ENCODE results near the gene ZNF90. TPM values are rescaled to one million over a fixed set of nuclear protein-coding genes. Genes with fewer than 3 reads are reported as not detected.
"Not testable (repeated sequence)": the region's sequence is repeated elsewhere in the genome, so short reads cannot be mapped to it uniquely, and the experiment has no call there.

The ZNF90 gene
- total RNA-seq, 2 experiments from 2014 or later: 18.1 to 27.0 TPM

DNA sequence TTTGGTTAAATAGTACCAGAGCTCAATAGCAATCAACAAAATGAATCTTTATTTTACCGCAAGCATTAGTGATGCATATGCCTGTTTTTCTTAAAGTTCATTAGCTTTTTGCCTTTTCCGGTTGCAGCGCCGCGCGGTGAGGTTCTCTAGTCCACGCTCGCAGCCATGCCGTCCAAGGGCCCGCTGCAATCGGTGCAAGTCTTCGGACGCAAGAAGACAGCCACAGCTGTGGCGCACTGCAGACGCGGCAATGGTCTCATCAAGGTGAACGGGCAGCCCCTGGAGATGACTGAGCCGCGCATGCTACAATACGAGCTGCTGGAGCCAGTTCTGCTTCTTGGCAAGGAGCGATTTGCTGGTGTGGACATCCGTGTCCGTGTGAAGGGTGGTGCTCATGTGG, 47.1 kb downstream of the ZNF90 start:
- H3K36me3 ChIP-seq (ENCODE audit: insufficient read depth, low read length): peaks cover 75% of the 10 kb centered on the region
- H3K4me2 ChIP-seq (ENCODE audit: low read length): no peak overlapping the region
- BruUV-seq (replicated peaks): no TSS peak
- H3K9me3 ChIP-seq (ENCODE audit: low read length): peaks cover 47% of the 10 kb centered on the region
- ChIA-PET CTCF (ENCODE audit: unreplicated experiment) (no interaction called here), POLR2A (no interaction called here)
- H3K79me2 ChIP-seq (ENCODE audit: insufficient read depth, low read depth, low read length): no peaks in the 10 kb centered on the region
- no peaks in the 10 kb centered on the region for H4K20me1 ChIP-seq (ENCODE audit: insufficient read depth, low read length)
- DNase-seq (ENCODE audit: low spot score): no peak
- H3K9me2 ChIP-seq (ENCODE audit: insufficient read depth, low read length): no peaks in the 10 kb centered on the region
- H3K4me1 ChIP-seq (ENCODE audit: insufficient read depth, low read length, poor library complexity, severe bottlenecking): no peaks in the 10 kb centered on the region
- H3K4me3 ChIP-seq (ENCODE audit: low read depth, low read length, poor library complexity, severe bottlenecking): no peak overlapping the region
- H2AFZ ChIP-seq (ENCODE audit: low read length): no peak overlapping the region
- H3K27ac ChIP-seq (ENCODE audit: low read depth, low read length, poor library complexity, severe bottlenecking): no peak overlapping the region
- intact Hi-C loops (cut with micrococcal nuclease; ENCODE audit: unreplicated experiment): no loop called here
- TF ChIP-seq EZH2phosphoT487 (IDR thresholded peaks at IDR 0.05; ENCODE audit: borderline replicate concordance, low read depth, low read length) (no peak), CTCF (conservative IDR thresholded peaks at IDR 0.05; ENCODE audit: low read length) (no peak)

DNA sequence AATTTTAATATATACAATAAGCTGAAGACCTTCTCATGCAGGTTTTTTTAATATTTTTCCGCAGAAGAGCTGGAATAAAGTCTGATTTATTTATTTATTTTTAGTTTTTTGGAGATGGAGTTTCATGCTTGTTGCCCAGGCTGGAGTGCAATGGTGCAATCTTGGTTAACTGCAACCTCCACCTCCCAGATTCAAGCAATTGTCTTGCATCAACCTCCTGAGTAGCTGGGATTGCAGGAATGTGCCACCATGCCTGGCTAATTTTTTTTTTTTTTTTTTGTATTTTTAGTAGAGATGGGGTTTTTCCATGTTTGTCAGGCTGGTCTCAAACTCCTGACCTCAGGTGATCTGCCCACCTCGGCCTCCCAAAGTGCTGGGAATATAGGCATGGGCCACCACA, 55.1 kb downstream of the ZNF90 start:
- CTCF ChIA-PET (ENCODE audit: unreplicated experiment); H3K79me2 ChIP-seq (ENCODE audit: insufficient read depth, low read depth, low read length); H2AFZ ChIP-seq (ENCODE audit: low read length); H3K4me3 ChIP-seq (ENCODE audit: low read depth, low read length, poor library complexity, severe bottlenecking); H3K4me1 ChIP-seq (ENCODE audit: insufficient read depth, low read length, poor library complexity, severe bottlenecking); H3K27ac ChIP-seq (ENCODE audit: low read depth, low read length, poor library complexity, severe bottlenecking); POLR2A ChIA-PET; BruUV-seq (replicated peaks); H3K9me2 ChIP-seq (ENCODE audit: insufficient read depth, low read length); H3K4me2 ChIP-seq (ENCODE audit: low read length); DNase-seq (ENCODE audit: low spot score); intact Hi-C loops (cut with micrococcal nuclease; ENCODE audit: unreplicated experiment); H4K20me1 ChIP-seq (ENCODE audit: insufficient read depth, low read length); H3K9me3 ChIP-seq (ENCODE audit: low read length): not testable (repeated sequence)
- peaks cover 15% of the 10 kb centered on the region for H3K36me3 ChIP-seq (ENCODE audit: insufficient read depth, low read length)

- H3K27ac ChIP-seq (ENCODE audit: low read depth, low read length, poor library complexity, severe bottlenecking); DNase-seq (ENCODE audit: low spot score); intact Hi-C loops (cut with micrococcal nuclease; ENCODE audit: unreplicated experiment); H4K20me1 ChIP-seq (ENCODE audit: insufficient read depth, low read length); H3K4me2 ChIP-seq (ENCODE audit: low read length); CTCF ChIA-PET (ENCODE audit: unreplicated experiment); H3K9me3 ChIP-seq (ENCODE audit: low read length); H3K9me2 ChIP-seq (ENCODE audit: insufficient read depth, low read length); H2AFZ ChIP-seq (ENCODE audit: low read length); H3K79me2 ChIP-seq (ENCODE audit: insufficient read depth, low read depth, low read length); H3K4me1 ChIP-seq (ENCODE audit: insufficient read depth, low read length, poor library complexity, severe bottlenecking); H3K4me3 ChIP-seq (ENCODE audit: low read depth, low read length, poor library complexity, severe bottlenecking); H3K36me3 ChIP-seq (ENCODE audit: insufficient read depth, low read length); POLR2A ChIA-PET; BruUV-seq (replicated peaks): not testable (repeated sequence)
Measured at GRCh38 chr19:20137714-20138113, 59.9 kb downstream of the ZNF90 start.

- POLR2A ChIA-PET: interaction anchor here (0.6 kb wide), 1 partner anchor 1089 kb away, joined by 3 read pairs; no protein-coding TSS in a partner anchor
Measured at GRCh38 chr19:20151617-20152145, 73.9 kb downstream of the ZNF90 start.

GRCh38 chr19:20152506-20152905, 74.7 kb downstream of the ZNF90 start:
- H3K9me2 ChIP-seq (ENCODE audit: insufficient read depth, low read length); H3K27ac ChIP-seq (ENCODE audit: low read depth, low read length, poor library complexity, severe bottlenecking); H3K4me1 ChIP-seq (ENCODE audit: insufficient read depth, low read length, poor library complexity, severe bottlenecking); H3K4me2 ChIP-seq (ENCODE audit: low read length); H3K4me3 ChIP-seq (ENCODE audit: low read depth, low read length, poor library complexity, severe bottlenecking); BruUV-seq (replicated peaks); POLR2A ChIA-PET; H3K36me3 ChIP-seq (ENCODE audit: insufficient read depth, low read length); H4K20me1 ChIP-seq (ENCODE audit: insufficient read depth, low read length); intact Hi-C loops (cut with micrococcal nuclease; ENCODE audit: unreplicated experiment); CTCF ChIA-PET (ENCODE audit: unreplicated experiment); H2AFZ ChIP-seq (ENCODE audit: low read length); H3K79me2 ChIP-seq (ENCODE audit: insufficient read depth, low read depth, low read length); DNase-seq (ENCODE audit: low spot score); H3K9me3 ChIP-seq (ENCODE audit: low read length): not testable (repeated sequence)

More at GRCh38 chr19:20151617-20152145, 73.9 kb downstream of the ZNF90 start:
- CTCF ChIA-PET (ENCODE audit: unreplicated experiment): no interaction called here
- H4K20me1 ChIP-seq (ENCODE audit: insufficient read depth, low read length): no peaks in the 10 kb centered on the region
- H3K4me1 ChIP-seq (ENCODE audit: insufficient read depth, low read length, poor library complexity, severe bottlenecking): no peaks in the 10 kb centered on the region
- no peak overlapping the region for H3K4me2 ChIP-seq (ENCODE audit: low read length)
- H2AFZ ChIP-seq (ENCODE audit: low read length): no peak overlapping the region
- no peaks in the 10 kb centered on the region for H3K36me3 ChIP-seq (ENCODE audit: insufficient read depth, low read length)
- intact Hi-C loops (cut with micrococcal nuclease; ENCODE audit: unreplicated experiment): no loop called here
- H3K9me3 ChIP-seq (ENCODE audit: low read length): no peaks in the 10 kb centered on the region
- no peak overlapping the region for H3K4me3 ChIP-seq (ENCODE audit: low read depth, low read length, poor library complexity, severe bottlenecking)
- DNase-seq (ENCODE audit: low spot score): no peak
- H3K27ac ChIP-seq (ENCODE audit: low read depth, low read length, poor library complexity, severe bottlenecking): no peak overlapping the region
- no peaks in the 10 kb centered on the region for H3K79me2 ChIP-seq (ENCODE audit: insufficient read depth, low read depth, low read length)
- no peak for TF ChIP-seq EZH2phosphoT487 (IDR thresholded peaks at IDR 0.05; ENCODE audit: borderline replicate concordance, low read depth, low read length)
- TF ChIP-seq CTCF (conservative IDR thresholded peaks at IDR 0.05; ENCODE audit: low read length): no peak
- no TSS peak for BruUV-seq (replicated peaks)
- no peaks in the 10 kb centered on the region for H3K9me2 ChIP-seq (ENCODE audit: insufficient read depth, low read length)

Measured in OCI-LY7 (cell line).